Activated CD8-positive, alpha-beta T cell treated with anti-CD3 and anti-CD28 coated beads for 36 hours (primary cell): ENCODE results near the gene P3H3. TPM values are rescaled to one million over a fixed set of nuclear protein-coding genes. Genes with fewer than 3 reads are reported as not detected.

Experiments
- ATAC-seq: fragments of 200-7000 bp; cut with Tn5 transposase; one replicate; pipeline ENCODE4 v1.10.0; 2021; ENCODE audit warnings: mild to moderate bottlenecking, moderate library complexity
- CTCF ChIA-PET: fragments of 350-600 bp; sonication (Branson Sonifier 250); formaldehyde crosslinking; loops from one replicate; lab custom pipeline; 2021; ENCODE audit warnings: antibody characterized with exemption; lab: Charles Lee
- POLR2A ChIA-PET: fragments of 350-600 bp; sonication (Branson Sonifier 250); formaldehyde crosslinking; loops from one replicate; lab custom pipeline; 2021; ENCODE audit warnings: antibody characterized with exemption; lab: Charles Lee
- DNase-seq: peaks from one replicate; pipeline ENCODE4 v3.0.0-alpha.2; 2020
- H3K27ac Mint-ChIP-seq: one replicate; pipeline ENCODE4 v1.8.0; 2021; ENCODE audit warnings: mild to moderate bottlenecking, mixed read lengths
- H3K27me3 Mint-ChIP-seq: one replicate; pipeline ENCODE4 v1.8.0; 2021; ENCODE audit warnings: mixed read lengths
- H3K36me3 Mint-ChIP-seq: one replicate; pipeline ENCODE4 v1.8.0; 2021; ENCODE audit warnings: low read depth, mixed read lengths
- H3K4me1 Mint-ChIP-seq: one replicate; pipeline ENCODE4 v1.8.0; 2021; ENCODE audit warnings: low read depth, mixed read lengths
- H3K4me3 Mint-ChIP-seq: one replicate; pipeline ENCODE4 v1.8.0; 2021; ENCODE audit warnings: mild to moderate bottlenecking, moderate library complexity, mixed read lengths
- H3K9me3 Mint-ChIP-seq: one replicate; pipeline ENCODE4 v1.8.0; 2021; ENCODE audit warnings: mixed read lengths
- intact Hi-C: fragments of 100-400 bp; cut with micrococcal nuclease; formaldehyde crosslinking; loops from one replicate; pipeline ENCODE4 v1.10.0; 2022
- total RNA-seq, 2 experiments: library from RNA; stranded (reverse); gene quantifications; one replicate each; pipeline ENCODE4 v1.2.3, GENCODE V29; 2021
- TF ChIP-seq, protein P1 (sequence below): fragments of 200-600 bp; IDR thresholded peaks from one replicate; pipeline ENCODE4 v1.8.0; 2022; ENCODE audit warnings: antibody characterized with exemption, mild to moderate bottlenecking

The P3H3 gene
- total RNA-seq, 2 experiments from 2014 or later: 2.1 to 2.3 TPM

DNA sequence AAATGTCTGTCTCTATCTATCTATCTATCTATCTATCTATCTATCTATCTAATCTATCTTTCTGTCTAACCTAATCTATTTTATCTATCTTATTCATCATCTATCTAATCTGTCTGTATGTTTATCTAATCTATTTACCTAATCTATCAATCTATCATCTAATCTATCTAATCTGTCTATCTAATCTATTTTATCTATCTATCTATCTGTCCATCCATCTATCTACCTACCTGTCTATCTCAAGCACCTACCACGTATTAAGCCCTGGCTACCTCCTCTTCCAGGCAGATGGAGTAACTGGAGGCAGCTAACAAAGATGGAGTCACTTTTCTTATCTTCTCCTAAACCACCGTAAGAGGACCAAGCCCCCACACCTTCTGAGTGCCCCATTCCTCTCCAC is 33.1 kb upstream of the P3H3 start:
- Mint-ChIP-seq H3K36me3 (peaks cover 1% of the 10 kb centered on the region), H3K27ac (no peak overlapping the region), H3K9me3 (no peaks in the 10 kb centered on the region), H3K27me3 (peaks cover 12% of the 10 kb centered on the region), H3K4me1 (peaks cover 29% of the 10 kb centered on the region), H3K4me3 (no peak overlapping the region)
- intact Hi-C loops: no loop called here
- TF ChIP-seq, protein P1, sequence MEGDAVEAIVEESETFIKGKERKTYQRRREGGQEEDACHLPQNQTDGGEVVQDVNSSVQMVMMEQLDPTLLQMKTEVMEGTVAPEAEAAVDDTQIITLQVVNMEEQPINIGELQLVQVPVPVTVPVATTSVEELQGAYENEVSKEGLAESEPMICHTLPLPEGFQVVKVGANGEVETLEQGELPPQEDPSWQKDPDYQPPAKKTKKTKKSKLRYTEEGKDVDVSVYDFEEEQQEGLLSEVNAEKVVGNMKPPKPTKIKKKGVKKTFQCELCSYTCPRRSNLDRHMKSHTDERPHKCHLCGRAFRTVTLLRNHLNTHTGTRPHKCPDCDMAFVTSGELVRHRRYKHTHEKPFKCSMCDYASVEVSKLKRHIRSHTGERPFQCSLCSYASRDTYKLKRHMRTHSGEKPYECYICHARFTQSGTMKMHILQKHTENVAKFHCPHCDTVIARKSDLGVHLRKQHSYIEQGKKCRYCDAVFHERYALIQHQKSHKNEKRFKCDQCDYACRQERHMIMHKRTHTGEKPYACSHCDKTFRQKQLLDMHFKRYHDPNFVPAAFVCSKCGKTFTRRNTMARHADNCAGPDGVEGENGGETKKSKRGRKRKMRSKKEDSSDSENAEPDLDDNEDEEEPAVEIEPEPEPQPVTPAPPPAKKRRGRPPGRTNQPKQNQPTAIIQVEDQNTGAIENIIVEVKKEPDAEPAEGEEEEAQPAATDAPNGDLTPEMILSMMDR: no peak
- ATAC-seq (no peak), DNase-seq (no peak)
- CTCF ChIA-PET: interaction anchor here (0.7 to 1.4 kb wide), 4 partner anchors 12 to 41 kb away, joined by 3 to 5 read pairs (median 3); no protein-coding TSS in a partner anchor
- POLR2A ChIA-PET: interaction anchor here (1.0 to 1.6 kb wide), 3 partner anchors 10 to 149 kb away, joined by 3 read pairs; partner anchors contain the start of genes C12orf57 and RNU7-1

DNA sequence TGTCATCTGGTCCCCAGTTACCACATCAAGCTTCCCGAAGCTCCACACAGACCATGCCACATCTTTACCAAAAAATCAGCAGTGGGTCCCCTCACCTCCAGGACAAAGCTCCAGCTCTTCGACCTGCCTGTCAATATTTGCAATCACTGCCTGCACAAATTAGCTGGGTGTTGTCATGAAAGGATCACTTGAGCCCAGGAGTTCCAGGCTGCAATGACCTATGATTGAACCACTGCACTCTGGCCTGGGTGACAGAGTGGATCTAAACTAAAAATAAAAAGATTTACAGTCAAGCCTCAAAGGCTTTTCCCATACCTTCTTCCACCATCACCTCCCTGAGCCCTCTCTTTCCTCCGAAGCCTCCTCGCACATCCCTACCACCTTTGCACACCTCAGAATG is 31.6 kb upstream of the P3H3 start:
- Mint-ChIP-seq H3K27me3 (peaks cover 12% of the 10 kb centered on the region), H3K36me3 (peaks cover 1% of the 10 kb centered on the region), H3K27ac (no peak overlapping the region), H3K9me3 (no peaks in the 10 kb centered on the region), H3K4me1 (peaks cover 20% of the 10 kb centered on the region), H3K4me3 (no peak overlapping the region)
- DNase-seq (no peak), ATAC-seq (no peak)
- TF ChIP-seq, protein P1: no peak
- ChIA-PET CTCF (interaction anchor here (0.7 to 1.4 kb wide), 5 partner anchors 10 to 115 kb away, joined by 3 to 5 read pairs (median 3); no protein-coding TSS in a partner anchor), POLR2A (interaction anchor here (1.2 kb wide), 1 partner anchor 23 kb away, joined by 3 read pairs; no protein-coding TSS in a partner anchor)
- intact Hi-C loops: no loop called here

DNA sequence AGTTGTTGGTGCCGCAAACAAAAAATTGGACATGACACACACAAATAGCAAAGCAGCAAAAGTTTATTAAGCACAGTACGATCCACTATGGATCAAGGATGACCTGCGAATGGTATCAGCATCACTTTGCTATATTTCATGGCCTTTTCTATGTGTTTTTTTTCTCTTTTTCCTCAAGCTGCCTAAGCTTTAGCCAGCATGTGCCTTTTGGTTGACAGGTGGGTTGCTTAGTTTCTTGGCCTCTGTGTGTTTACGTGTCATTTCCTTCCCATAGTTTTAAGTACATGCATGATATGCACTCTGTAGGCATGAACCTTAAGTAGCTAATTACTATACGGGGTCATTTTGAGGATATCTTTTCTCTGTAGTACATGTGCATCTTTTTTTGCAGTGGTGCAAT is 29.1 kb upstream of the P3H3 start:
- TF ChIP-seq, protein P1: no peak
- Mint-ChIP-seq H3K36me3 (peaks cover 1% of the 10 kb centered on the region), H3K4me3 (no peak overlapping the region), H3K9me3 (peaks cover under 1% of the 10 kb centered on the region), H3K27ac (no peak overlapping the region), H3K27me3 (peaks cover 13% of the 10 kb centered on the region), H3K4me1 (no peaks in the 10 kb centered on the region)
- ATAC-seq: no peak
- CTCF ChIA-PET: no interaction called here
- POLR2A ChIA-PET: interaction anchor here (0.5 kb wide), 1 partner anchor 31 kb away, joined by 3 read pairs; no protein-coding TSS in a partner anchor
- intact Hi-C loops: no loop called here
- no peak for DNase-seq

DNA sequence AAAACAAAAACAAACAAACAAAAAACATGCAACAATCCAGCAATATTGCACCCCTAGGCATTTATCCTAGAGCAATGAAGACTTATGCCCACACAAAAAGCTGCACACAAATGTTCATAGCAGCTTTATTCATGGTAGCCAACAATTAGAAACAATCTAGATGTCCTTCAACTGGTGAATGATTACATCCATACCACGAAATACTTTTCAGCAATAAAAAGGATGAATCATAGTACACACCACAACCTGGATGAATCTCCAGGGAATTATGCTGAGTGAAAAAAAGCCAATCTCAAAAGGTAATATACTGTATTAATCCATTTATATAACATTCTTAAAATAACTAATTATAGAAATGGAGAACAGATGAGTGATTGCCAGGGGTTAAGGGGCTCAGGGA is 21.0 kb upstream of the P3H3 start:
- H3K27ac Mint-ChIP-seq: no peak overlapping the region
- intact Hi-C loops: no loop called here
- H3K9me3 Mint-ChIP-seq: peaks cover 2% of the 10 kb centered on the region
- H3K4me3 Mint-ChIP-seq: no peak overlapping the region
- ChIA-PET CTCF (interaction anchor here (2.5 kb wide), 1 partner anchor 18 kb away, joined by 9 read pairs; no protein-coding TSS in a partner anchor), POLR2A (no interaction called here)
- ATAC-seq (no peak), DNase-seq (no peak)
- H3K27me3 Mint-ChIP-seq: peaks cover 4% of the 10 kb centered on the region
- H3K4me1 Mint-ChIP-seq: peaks cover 7% of the 10 kb centered on the region
- TF ChIP-seq, protein P1: no peak
- peaks cover 2% of the 10 kb centered on the region for H3K36me3 Mint-ChIP-seq

DNA sequence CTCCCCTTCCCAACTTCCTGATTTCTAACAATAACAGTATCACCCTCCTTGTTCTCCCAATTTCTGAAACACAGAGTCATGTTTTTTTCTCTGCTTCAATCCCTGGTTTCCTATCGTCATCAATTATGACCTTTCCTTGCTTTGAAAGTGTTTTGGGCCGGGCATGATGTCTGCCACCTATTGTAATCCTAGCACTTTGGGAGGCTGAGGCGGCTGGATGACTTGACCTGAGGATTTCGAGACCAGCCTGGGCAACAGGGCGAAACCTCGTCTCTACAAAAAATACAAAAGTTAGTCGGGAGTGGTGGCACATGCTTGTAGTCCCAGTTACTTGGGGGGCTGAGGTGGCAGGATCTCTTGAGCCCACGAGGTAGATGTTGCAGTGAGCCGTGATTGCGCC is 19.2 kb upstream of the P3H3 start:
- DNase-seq: no peak
- peaks cover 3% of the 10 kb centered on the region for H3K27me3 Mint-ChIP-seq
- no peak for ATAC-seq
- peaks cover 1% of the 10 kb centered on the region for H3K36me3 Mint-ChIP-seq
- no peak overlapping the region for H3K27ac Mint-ChIP-seq
- H3K4me1 Mint-ChIP-seq: peaks cover 7% of the 10 kb centered on the region
- intact Hi-C loops: no loop called here
- H3K4me3 Mint-ChIP-seq: no peak overlapping the region
- TF ChIP-seq, protein P1: no peak
- ChIA-PET POLR2A (interaction anchor here (0.7 to 1.2 kb wide), 2 partner anchors 29 to 56 kb away, joined by 3 to 4 read pairs; partner anchors contain the start of gene MLF2), CTCF (interaction anchor here (1.1 to 2.5 kb wide), 5 partner anchors 16 to 85 kb away, joined by 3 to 9 read pairs (median 4); partner anchors contain the start of genes CDCA3 and MLF2)
- H3K9me3 Mint-ChIP-seq: peaks cover 2% of the 10 kb centered on the region
